NK-92 (cell line): Measurements from ENCODE around the gene NRXN2.
"Not testable (repeated sequence)": the region's sequence is repeated elsewhere in the genome, so short reads cannot be mapped to it uniquely, and the experiment has no call there.

Experiments used
- DNase-seq: peaks from one replicate; lab custom pipeline; 2025; ENCODE audit not compliant: unreplicated experiment; lab: John Stamatoyannopoulos, UW

NRXN2 gene

DNA sequence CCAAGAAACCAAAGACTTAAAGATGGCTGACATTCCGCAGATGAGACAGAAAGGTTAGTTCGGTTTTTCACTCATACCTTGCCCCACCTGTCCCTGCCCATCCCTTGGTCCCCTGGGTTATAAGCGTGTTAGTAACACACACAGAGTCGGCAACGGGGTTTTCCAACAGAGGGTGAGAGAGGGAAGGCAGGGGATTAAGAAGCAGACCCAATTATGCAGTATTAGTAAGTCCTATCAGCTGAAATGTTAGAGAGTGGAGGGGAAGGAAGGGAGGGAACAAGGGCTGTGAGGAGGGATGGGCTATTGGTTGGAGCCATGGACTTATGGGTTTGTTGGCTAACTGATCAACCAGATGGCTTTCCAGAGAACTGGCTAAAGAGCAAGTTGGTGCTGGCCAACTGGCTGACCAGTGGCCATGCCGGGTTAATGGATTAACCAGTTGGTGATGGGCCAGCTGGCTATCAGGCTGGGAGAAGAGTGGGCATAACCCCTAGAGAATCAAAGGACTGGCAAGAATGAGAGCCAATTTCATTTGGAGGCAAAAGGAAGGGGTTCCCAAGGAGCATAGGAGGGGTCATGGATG lies 45.5 kb downstream of the NRXN2 start:
- DNase-seq: no peak

DNA sequence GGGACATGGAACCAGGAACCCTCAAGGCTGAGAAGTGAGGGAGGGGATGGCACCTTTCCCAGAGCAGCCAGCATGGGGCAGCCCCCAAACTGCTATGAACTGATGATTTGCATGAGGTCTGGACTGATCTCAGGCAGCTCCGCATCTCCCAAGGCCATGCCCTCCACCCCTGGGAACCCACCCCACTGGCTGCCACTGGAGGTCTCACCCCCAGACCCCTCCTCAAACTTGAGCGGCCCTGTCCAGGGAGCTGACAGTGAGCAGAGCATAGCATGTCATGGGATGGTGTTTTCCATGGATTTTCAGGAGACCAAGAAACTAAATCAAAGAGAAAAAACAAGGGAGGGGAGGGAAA lies 46.8 kb downstream of the NRXN2 start:
- no peak for DNase-seq

GRCh38 chr11:64675450-64676260 lies 47.3 kb downstream of the NRXN2 start:
- DNase-seq: no peak

GRCh38 chr11:64674774-64675173 lies 48.2 kb downstream of the NRXN2 start:
- DNase-seq: no peak

GRCh38 chr11:64673279-64673678 lies 49.7 kb downstream of the NRXN2 start:
- no peak for DNase-seq

- DNase-seq: no peak
Measured at GRCh38 chr11:64672875-64673274, 50.1 kb downstream of the NRXN2 start.

GRCh38 chr11:64670975-64671374 lies 52.0 kb downstream of the NRXN2 start:
- DNase-seq: no peak

DNA sequence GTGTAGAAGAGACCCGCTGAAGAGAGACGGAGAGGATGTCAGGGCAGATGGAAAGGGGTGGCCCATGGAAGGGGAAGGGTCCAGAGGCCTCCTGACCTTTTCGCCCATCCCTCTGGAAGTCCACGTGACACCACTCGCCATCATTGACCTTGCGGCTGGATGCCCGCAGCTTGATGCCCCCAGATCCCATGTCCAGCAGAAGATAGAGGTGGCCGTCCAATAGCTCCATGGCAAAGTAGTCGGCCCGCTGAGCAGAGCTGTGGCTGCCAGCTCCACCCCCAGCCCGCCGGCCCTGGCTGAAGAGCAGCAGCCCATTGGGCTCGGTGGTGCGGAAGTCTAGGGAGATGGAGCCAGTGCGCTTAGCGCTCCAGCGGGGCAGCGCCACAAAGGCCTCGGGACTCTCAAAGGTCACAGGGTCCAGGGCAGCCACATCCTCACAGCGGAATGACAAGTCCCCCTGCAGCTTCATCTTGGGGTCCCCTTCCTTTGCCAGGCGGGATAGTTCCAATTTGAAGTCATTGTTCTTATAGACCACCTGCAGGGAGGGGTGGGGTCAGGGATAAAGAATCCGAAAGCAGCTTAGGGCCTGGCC lies 55.7 kb downstream of the NRXN2 start:
- DNase-seq: no peak

DNA sequence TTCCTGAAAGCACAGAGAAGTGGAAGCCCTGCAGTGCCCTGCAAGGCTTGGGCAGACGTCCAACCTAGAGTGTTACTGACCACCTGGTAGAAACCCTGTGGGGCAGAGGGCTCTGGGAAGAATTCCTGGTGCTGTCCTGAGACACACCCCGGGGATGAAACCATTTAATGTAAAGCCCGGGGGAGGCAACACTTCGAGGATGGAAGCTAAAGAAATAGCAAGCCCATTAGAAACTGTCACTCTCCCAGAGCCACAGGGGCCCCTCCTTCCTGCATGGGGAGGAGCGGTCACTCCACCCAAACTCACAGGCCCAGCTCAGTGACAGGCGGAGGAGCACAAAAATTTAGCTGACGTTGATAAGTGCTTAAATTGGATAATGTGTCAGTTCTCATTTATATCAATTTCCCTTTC lies 57.6 kb downstream of the NRXN2 start:
- DNase-seq: no peak

DNA sequence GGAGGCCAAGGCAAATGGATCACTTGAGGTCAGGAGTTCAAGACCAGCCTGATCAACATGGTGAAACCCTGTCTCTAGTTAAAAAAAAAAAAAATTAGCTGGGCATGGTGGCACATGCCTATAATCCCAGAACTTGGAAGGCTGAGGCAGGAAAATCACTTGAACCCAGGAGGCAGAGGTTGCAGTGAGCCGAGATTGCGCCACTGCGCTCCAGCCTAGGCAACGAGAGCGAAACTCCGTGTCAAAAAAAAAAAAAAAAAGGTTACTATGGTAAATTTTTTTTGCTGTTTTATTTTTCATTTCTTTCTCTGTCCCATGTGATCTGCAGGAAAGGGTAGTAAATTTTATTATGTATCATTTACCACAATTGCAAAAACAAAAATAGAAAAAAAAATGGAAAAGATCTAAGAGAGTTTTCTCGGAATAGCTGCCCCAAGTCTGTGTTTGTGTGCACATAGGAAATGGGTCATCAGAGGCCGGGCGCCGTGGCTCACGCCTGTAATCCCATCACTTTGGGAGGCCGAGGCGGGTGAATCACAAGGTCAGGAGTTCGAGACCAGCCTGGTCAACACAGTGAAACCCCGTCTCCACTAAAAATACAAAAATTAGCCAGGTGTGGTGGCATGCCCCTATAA lies 58.6 kb downstream of the NRXN2 start:
- DNase-seq: not testable (repeated sequence)

DNA sequence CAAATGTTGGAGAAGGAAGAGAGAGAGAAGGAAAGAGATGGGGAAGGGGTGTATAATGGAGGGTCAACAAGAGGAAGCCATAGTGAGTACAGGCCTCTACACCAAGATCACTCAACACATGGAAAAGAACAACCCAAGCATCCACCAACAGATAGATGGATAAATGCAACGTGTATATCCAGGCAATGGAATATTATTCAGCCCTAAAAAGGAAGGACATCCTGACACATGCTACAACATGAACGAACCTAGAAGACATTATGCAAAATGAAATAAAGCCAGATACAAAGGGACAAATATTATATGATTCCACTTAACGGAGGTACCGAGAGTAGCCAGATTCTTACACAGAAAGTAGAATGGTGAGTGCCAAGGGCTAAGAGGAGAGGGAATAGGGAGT lies 59.3 kb downstream of the NRXN2 start:
- no peak for DNase-seq

GRCh38 chr11:64661614-64662013 lies 61.4 kb downstream of the NRXN2 start:
- no peak for DNase-seq

GRCh38 chr11:64661146-64661545 lies 61.9 kb downstream of the NRXN2 start:
- no peak for DNase-seq

GRCh38 chr11:64660706-64661105 lies 62.3 kb downstream of the NRXN2 start:
- DNase-seq: no peak

- no peak for DNase-seq
Measured at GRCh38 chr11:64660205-64660604, 62.8 kb downstream of the NRXN2 start.

DNA sequence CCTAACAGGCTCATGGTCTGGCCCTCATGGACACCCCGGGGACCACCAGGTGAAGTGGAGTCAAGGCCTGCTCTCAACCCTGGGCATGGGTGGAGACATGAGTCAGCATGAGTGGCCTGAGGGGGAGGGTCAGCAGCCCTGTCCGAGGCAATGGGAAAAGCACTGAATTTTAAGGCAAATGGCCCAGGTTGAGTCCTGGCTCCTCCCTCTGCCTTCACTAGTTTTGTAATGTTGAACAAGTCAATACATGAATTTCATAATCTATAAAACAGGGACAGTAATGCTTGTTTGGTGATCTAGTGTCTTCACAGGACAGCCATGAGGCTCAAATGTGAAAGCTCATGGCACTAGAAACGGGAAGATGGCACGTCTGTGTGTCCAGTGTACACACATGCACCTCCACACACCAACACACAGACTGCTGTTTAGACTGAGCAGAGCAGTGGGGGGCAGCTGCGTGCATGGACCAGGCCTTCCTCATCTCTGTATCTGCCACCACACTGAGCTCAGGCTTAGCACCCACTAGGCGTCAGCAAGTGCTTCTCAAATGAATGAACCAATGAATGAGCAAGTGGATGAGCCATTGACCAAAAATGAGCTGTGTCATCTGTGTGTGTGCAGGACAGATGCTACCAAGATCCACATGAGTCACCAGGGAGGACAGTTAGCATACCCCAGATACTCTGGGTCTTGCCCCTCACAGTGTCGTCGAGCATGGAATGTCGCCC lies 63.4 kb downstream of the NRXN2 start:
- DNase-seq: no peak

GRCh38 chr11:64658265-64658664 lies 64.7 kb downstream of the NRXN2 start:
- DNase-seq: no peak

GRCh38 chr11:64656862-64657261 lies 66.1 kb downstream of the NRXN2 start:
- no peak for DNase-seq

DNA sequence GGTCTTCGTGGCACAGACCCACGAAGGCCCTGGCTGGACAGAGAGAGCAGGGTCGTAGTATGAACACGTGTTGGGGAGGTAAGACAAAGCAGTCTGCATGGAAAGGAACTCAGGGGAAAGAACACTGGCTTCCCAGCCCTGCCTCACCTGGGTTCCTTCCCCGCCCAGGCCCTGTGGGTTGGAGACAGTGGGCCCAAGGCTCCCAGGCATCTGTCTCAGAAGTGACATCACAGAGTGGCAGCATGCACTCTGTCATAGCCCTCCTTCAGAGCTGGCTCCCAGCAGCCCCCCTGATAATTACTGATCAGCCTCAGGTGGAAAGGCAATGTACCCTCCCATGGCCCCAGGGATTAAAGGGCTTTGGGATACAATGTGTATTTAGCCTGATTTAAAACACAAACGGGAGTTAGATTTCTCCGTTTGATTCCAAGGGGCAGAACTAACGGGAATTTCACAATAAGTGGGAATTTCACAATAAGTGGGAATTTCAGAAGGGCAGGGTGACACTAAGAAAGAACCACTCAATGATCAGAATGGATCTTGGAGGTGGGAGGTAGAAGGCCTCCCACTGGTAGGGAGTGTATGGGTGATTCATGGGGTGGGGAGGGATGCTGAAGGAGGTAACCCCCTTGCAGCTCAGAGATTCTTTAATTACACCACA lies 66.9 kb downstream of the NRXN2 start:
- no peak for DNase-seq

- no peak for DNase-seq
Measured at GRCh38 chr11:64654958-64655541, 67.9 kb downstream of the NRXN2 start.
